Stimulated activated CD8-positive, alpha-beta memory T cell treated with anti-CD3 and anti-CD28 coated beads, Interleukin-4, amount 100 ng/mL, for 1 hour (primary cell): ENCODE results near the gene ME2.
"Not testable (repeated sequence)": the region's sequence is repeated elsewhere in the genome, so short reads cannot be mapped to it uniquely, and the experiment has no call there.

Experiments
- DNase-seq, 2 donors: peaks; one replicate each; pipeline ENCODE4 v3.0.0-alpha.2; 2020; ENCODE audit warnings: low read depth in 2 of 2, low spot score in 1 of 2

ME2 gene

DNA sequence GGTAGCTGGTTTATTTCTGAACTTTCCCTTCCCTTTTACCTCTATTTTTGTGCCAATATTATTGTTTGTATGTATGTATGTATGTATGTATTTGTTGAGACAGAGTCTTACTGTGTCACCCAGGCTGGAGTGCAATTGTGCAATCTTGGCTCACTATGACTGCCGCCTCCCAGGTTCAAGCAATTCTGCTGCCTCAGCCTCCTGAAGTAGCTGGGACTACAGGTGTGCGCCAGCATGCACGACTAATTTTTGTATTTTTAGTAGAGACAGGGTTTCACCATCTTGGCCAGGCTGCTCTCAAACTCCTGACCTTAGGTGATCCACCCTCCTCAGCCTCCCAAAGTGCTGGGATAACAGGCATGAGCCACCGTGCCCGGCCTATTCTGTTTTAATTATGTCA, 93.5 kb downstream of the ME2 start:
- DNase-seq: not testable (repeated sequence)

DNA sequence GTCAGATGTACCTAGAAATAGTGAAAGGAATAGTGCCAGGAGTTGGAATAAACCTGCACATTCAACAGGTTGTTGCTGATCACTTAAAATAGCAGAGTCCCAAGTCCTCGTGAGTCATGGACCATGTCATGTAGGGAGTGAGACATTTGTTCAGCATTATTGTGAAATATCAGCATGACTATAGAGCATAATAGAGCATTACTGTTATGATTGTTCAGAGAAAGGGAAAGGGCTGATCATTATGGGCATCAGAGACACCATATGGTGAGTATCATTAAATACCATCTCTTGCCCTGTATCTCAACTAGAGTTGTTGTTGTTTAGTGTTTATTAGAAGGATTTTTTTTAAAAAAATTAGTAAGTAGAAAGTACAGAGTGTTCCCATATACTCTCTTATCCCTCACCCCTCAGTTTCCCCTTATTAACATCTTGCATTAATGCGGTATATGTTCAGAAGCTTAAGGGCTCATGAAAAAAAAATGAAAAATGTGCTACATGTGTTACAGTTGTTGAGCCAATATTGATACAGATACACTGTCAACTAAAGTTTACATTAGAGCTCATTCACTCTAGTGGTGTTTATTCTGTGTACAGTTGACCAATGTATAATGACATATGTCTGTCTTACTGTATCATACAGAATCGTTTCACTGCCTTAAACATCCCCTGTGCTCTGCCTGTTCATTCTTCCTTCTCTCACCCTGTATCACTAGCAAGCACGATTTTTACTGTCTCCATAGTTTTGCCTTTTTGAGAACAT, 94.6 kb downstream of the ME2 start:
- no peak for DNase-seq

DNA sequence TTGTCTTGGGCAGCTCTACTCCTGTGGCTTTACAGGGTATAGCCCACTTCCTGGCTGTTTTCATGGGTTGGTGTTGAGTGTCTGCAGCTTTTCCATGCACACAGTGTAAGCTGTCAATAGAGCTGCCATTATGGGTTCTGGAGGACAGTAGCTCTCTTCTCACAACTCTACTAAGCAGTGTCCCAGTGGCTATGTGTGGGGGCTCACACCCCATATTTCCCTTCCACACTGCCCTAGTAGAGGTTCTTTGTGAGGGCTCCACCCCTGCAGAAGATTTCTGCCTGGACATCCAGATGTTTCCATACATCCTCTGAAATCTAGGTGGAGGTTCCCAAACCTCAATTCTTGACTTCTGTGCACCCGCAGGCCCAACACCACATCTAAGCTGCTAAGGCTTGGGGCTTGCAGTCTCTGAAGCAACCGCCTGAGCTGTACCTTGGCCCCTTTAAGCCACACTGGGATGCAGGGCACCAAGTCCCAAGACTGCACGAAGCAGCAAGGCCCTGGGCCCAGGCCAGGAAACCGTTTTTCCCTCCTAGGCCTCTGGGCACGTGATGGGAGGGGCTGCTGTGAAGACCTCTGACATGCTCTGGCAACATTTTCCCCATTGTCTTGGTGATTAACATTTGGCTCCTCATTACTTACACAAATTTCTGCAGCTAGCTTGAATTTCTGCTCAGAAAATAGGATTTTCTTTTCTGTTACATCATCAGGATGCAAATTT, 98.3 kb downstream of the ME2 start:
- no peak for DNase-seq

- DNase-seq: no peak
Measured at GRCh38 chr18:50981381-50981780, 102.5 kb downstream of the ME2 start.

DNA sequence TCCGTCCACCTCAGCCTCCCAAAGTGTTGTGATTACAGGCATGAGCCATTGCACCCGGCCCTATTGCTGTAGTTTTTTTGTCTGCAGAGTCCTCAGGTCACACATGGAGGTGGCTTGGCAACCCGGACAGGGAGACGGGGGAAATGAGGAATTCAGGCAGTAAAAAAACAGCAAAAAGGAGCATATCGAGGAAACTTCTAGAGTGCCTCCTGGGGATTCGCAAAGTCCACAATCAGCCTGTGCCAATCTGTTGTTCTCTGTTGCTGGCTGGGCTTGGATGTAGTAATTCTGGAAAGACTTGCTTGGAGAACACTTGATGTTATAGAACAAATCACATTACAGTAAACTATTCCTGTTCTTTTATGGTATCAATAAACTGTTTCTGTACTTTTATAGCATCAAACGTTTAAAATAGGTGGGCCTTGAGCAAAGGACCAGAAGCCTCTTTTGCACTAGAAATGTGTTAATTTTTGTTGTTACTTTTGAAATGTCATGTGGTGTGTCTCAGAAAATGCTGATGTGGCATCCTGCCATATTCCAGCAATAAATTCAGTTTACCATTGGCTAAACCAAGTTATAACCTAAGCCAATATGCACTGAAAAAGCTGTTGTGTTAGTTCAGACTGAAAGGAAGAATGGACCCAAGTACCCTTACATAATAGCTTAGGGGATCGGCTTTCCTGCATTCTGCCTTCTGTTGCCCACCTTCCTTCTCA, 103.3 kb downstream of the ME2 start:
- DNase-seq: no peak

DNA sequence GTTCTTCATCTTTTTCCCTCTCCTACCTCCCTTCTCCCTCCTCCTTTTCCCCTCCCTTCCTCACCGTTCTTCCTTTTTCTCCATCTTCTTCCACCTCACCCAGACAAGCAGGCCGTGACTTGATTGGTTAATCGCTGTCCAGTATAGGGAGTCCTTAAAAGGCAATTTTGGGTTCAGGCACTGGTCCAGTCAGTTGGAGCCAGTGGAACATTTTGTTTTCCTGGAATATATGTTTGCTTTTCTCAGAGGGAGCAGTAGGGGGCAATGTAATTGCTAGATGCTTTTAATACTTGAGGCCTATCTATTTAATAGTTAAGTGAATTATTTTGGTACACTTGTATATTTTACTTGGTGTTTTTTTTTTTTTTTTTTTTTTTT, 103.9 kb downstream of the ME2 start:
- DNase-seq: no peak

DNA sequence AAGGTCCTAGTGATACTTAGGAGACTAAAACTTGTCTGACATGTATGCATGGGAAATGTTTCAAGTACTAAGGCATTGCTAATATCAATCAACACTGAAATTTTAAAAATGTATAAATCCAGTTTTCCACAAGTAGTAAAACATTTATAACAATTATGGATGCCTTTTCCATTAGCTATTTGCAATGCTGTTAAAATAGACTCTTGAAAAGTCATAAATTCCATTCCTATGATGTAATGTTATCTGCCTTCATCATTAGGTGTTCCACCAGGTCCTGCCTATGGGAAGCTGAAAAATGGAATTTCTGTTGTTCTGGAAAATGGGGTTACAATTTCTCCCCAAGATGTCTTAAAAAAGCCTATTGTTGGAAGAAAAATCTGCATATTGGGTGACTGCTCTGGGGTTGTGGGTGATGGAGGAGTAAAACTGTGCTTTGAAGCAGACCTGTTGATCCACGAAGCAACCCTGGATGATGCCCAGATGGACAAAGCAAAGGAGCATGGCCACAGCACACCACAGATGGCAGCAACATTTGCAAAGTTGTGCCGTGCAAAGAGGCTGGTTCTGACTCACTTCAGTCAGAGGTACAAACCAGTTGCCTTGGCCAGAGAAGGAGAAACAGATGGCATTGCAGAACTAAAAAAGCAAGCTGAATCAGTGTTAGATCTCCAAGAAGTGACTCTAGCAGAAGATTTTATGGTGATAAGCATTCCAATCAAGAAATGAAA, 107.6 kb downstream of the ME2 start:
- no peak for DNase-seq

GRCh38 chr18:50987261-50987660, 108.3 kb downstream of the ME2 start:
- no peak for DNase-seq

DNA sequence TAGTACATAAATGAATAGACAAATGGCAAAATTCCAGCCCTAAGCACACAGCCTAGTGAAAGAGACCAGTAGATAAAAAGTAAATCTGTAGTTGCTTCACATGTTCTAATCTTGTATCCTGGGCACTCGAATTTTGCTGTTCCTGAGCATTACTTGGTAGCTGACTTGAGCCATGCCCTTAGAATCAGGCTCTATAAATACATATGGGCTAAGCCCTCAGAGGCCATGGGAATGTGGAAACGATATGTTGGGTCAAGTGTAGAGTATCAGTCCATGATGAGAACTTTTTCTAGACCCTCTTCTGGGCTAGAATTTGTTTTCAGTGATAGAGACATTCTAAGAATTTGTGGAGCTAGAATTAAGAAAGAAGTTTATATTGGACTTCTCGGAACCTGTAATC, 110.8 kb downstream of the ME2 start:
- no peak for DNase-seq

DNA sequence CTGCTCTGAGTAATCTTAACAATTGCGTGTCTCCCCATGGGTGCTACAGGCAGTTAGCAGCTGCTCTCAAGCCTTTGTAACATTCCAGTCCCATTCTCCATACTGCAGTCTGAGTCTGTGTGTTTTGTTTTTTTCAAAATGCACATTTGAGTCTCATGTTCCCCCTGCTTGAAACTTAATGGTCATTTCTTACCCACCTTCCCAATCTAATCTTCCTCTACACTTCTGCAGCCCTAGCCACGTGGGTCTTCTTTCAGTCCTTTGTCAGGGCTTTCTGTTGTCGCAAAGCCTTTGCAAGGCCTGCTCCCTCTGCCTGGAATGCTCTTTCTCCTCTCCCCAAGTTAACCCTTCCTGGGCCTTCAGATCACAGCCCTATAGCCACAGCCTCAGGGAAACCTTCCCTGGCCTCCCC, 113.4 kb downstream of the ME2 start:
- no peak for DNase-seq

DNA sequence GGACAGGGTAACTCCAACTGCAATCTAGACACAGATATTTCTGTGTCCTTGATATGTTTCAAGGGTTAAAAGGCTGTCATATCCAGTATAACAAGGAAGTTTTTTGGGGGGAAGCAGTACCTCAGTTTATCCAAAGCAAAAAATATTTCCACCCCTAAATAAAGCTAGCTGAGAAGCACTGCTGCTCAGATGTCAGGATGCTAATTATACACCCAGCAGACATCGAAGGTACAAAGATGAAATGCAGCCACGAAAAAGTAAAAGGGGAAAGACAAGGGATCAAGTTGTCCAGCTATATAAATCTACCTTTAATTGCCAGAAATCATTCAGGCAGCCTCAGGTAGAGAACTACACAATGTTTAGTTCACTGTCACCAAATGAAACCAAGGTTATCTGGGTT, 115.1 kb downstream of the ME2 start:
- no peak for DNase-seq

DNA sequence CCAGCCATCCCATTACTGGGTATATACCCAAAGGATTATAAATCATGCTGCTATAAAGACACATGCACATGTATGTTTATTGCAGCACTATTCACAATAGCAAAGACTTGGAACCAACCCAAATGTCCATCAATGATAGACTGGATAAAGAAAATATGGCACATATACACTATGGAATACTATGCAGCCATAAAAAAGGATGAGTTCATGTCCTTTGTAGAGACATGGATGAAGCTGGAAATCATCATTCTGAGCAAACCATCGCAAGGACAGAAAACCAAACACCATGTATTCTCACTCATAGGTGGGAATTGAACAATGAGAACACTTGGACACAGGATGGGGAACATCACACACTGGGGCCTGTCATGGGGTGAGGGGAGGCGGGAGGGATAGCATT, 124.3 kb downstream of the ME2 start:
- DNase-seq: not testable (repeated sequence)
